CD1c-positive myeloid dendritic cell (primary cell): ENCODE results near the gene ELOA.
"Not testable (repeated sequence)": the region's sequence is repeated elsewhere in the genome, so short reads cannot be mapped to it uniquely, and the experiment has no call there.

Experiments
- DNase-seq: peaks from one replicate; pipeline ENCODE4 v3.0.0-alpha.2; 2016; ENCODE audit errors: extremely low spot score

The ELOA gene

GRCh38 chr1:23736437-23737134, 6.7 kb upstream of the ELOA start:
- DNase-seq = no peak

- DNase-seq = no peak
Observed at GRCh38 chr1:23741609-23742008, 1.7 kb upstream of the ELOA start.

- DNase-seq = no peak
Observed at GRCh38 chr1:23742670-23743286, 493 bp upstream of the ELOA start.

GRCh38 chr1:23745515-23745914, 2.2 kb downstream of the ELOA start:
- DNase-seq = peak; percentile 45

GRCh38 chr1:23748016-23748415, 4.7 kb downstream of the ELOA start:
- DNase-seq = peak; percentile 10

- peak; percentile 49 for DNase-seq
Observed at GRCh38 chr1:23751050-23751814, 8.0 kb downstream of the ELOA start.

- DNase-seq = no peak
Observed at GRCh38 chr1:23751815-23752200, 8.5 kb downstream of the ELOA start.

- DNase-seq = no peak
Observed at GRCh38 chr1:23752909-23753308, 9.6 kb downstream of the ELOA start.

- no peak for DNase-seq
Observed at GRCh38 chr1:23756676-23757075, 13.4 kb downstream of the ELOA start.

GRCh38 chr1:23757812-23758211, 14.5 kb downstream of the ELOA start:
- no peak for DNase-seq

- no peak for DNase-seq
Observed at GRCh38 chr1:23759277-23759676, 16.0 kb downstream of the ELOA start.

- no peak for DNase-seq
Observed at GRCh38 chr1:23763041-23763577, 19.8 kb downstream of the ELOA start.

- DNase-seq = no peak
Observed at GRCh38 chr1:23768733-23769132, 25.5 kb downstream of the ELOA start.

GRCh38 chr1:23772049-23772853, 29.0 kb downstream of the ELOA start:
- peak; percentile 87 for DNase-seq

- no peak for DNase-seq
Observed at GRCh38 chr1:23772854-23773242, 29.6 kb downstream of the ELOA start.

- no peak for DNase-seq
Observed at GRCh38 chr1:23774174-23774880, 31.1 kb downstream of the ELOA start.

GRCh38 chr1:23776217-23776616, 32.9 kb downstream of the ELOA start:
- no peak for DNase-seq

GRCh38 chr1:23777979-23778814, 34.9 kb downstream of the ELOA start, which contains the start of gene PITHD1:
Gene PITHD1 (plus strand): TSS chr1:23778418. CDS start chr1:23778516, 98 bp downstream.
- DNase-seq = peak; percentile 93

- peak; percentile 21 for DNase-seq
Observed at GRCh38 chr1:23779826-23780371, 36.6 kb downstream of the ELOA start.

- not testable (repeated sequence) for DNase-seq
Observed at GRCh38 chr1:23783141-23783540, 39.9 kb downstream of the ELOA start.
